Sigmoid colon (tissue), 4 donors: ENCODE results near the gene IGSF9.

ENCODE experiments used
- CTCF ChIP-seq, 4 experiments: fragments of 450-650 bp in 3 of 4; fragments of 200-600 bp in 1 of 4; IDR thresholded peaks; one replicate each; pipeline ENCODE4 v1.5.1; 2016 to 2019; ENCODE audit warnings: antibody characterized with exemption in 4 of 4, mild to moderate bottlenecking in 3 of 4, moderate library complexity in 2 of 4
- EP300 ChIP-seq, 4 donors: sonication (generic); formaldehyde crosslinking; IDR thresholded peaks; one replicate each; pipeline ENCODE4 v1.6.1; 2017; ENCODE audit warnings: antibody characterized with exemption in 4 of 4
- POLR2A ChIP-seq, 2 donors: fragments of 450-650 bp; IDR thresholded peaks; one replicate each; pipeline ENCODE4 v1.6.1; 2016; ENCODE audit warnings: antibody characterized with exemption in 2 of 2, mild to moderate bottlenecking in 2 of 2, moderate library complexity in 2 of 2

GRCh38 chr1:159989581-159989980, 44.2 kb upstream of the IGSF9 start:
- TF ChIP-seq CTCF (IDR thresholded peaks at IDR 0.05) (no peak), POLR2A (IDR thresholded peaks at IDR 0.05) (no peak), EP300 (IDR thresholded peaks at IDR 0.05) (no peak)
